Endodermal cell (in vitro differentiated cells): ENCODE data around the gene LRRC26. TPM values are rescaled to one million over a fixed set of nuclear protein-coding genes. Genes with fewer than 3 reads are reported as not detected.

Experiments used
- DNase-seq: peaks from one replicate; pipeline ENCODE4 v3.0.0-alpha.2; 2017
- H3K27ac ChIP-seq: 2 replicates; pipeline ENCODE4 v1.5.1; 2013; ENCODE audit warnings: mild to moderate bottlenecking, low read depth, low read length, moderate library complexity
- H3K27me3 ChIP-seq: 2 replicates; pipeline ENCODE4 v1.6.1; 2013; ENCODE audit warnings: mild to moderate bottlenecking, low read length, moderate library complexity; ENCODE audit not compliant: insufficient read depth, control insufficient read depth, poor library complexity, severe bottlenecking
- H3K36me3 ChIP-seq: 2 replicates; pipeline ENCODE4 v1.7.0; 2013; ENCODE audit warnings: mild to moderate bottlenecking, low read length, moderate library complexity; ENCODE audit not compliant: control insufficient read depth, insufficient read depth
- H3K4me1 ChIP-seq: one replicate; pipeline ENCODE4 v1.7.0; 2013; ENCODE audit warnings: low read length; ENCODE audit not compliant: control insufficient read depth, insufficient read depth
- H3K4me3 ChIP-seq: 2 replicates; pipeline ENCODE4 v1.5.1; 2013; ENCODE audit warnings: mild to moderate bottlenecking, low read length, moderate library complexity
- H3K9ac ChIP-seq: 2 replicates; pipeline ENCODE4 v1.6.1; 2013; ENCODE audit warnings: mild to moderate bottlenecking, low read length, moderate library complexity; ENCODE audit not compliant: poor library complexity, severe bottlenecking; ENCODE audit errors: extremely low read depth
- H3K9me3 ChIP-seq: 2 replicates; pipeline ENCODE4 v1.6.1; 2013; ENCODE audit warnings: mild to moderate bottlenecking, low read length, moderate library complexity; ENCODE audit not compliant: control insufficient read depth
- H3K27ac Mint-ChIP-seq: 2 replicates; pipeline ENCODE4 v1.8.0; 2020; ENCODE audit warnings: mixed read lengths
- H3K27me3 Mint-ChIP-seq: 2 replicates; pipeline ENCODE4 v1.8.0; 2021; ENCODE audit warnings: mild to moderate bottlenecking, mixed read lengths; ENCODE audit not compliant: insufficient read depth
- H3K36me3 Mint-ChIP-seq: 2 replicates; pipeline ENCODE4 v1.8.0; 2020; ENCODE audit warnings: low read depth, mixed read lengths
- H3K4me1 Mint-ChIP-seq: 2 replicates; pipeline ENCODE4 v1.8.0; 2020; ENCODE audit warnings: mixed read lengths
- H3K4me3 Mint-ChIP-seq: 2 replicates; pipeline ENCODE4 v1.8.0; 2020; ENCODE audit warnings: mild to moderate bottlenecking, moderate library complexity, mixed read lengths
- H3K9me3 Mint-ChIP-seq: 2 replicates; pipeline ENCODE4 v1.8.0; 2020; ENCODE audit warnings: mild to moderate bottlenecking, mixed read lengths
- WGBS, 2 experiments: methylation state at CpG; one replicate each; pipeline versions ENCODE4 v1.1.5 to v1.1.7; 2013; ENCODE audit warnings: missing lambda C conversion rate in 2 of 2, mixed read lengths in 1 of 2; ENCODE audit not compliant: insufficient coverage in 1 of 2, insufficient read length in 1 of 2; 5-methylcytosine and 5-hydroxymethylcytosine counted together
- total RNA-seq, 2 donors: library from RNA; stranded (reverse); fragmentation: NEBNext Ultra II Directional in 1 of 2; extraction: Animal tissue kit (Norgen Biotek cat#: 25700) in 1 of 2; gene quantifications; 2 replicates in 1 of 2; 3 replicates in 1 of 2; pipeline ENCODE4 v1.2.1, GENCODE V29; 2021
- TF ChIP-seq, protein P1 (sequence below): fragments of 200-600 bp; sonication (generic); conservative IDR thresholded peaks from 2 replicates; pipeline ENCODE4 v1.5.0; 2021; ENCODE audit warnings: antibody characterized with exemption, mild to moderate bottlenecking

The LRRC26 gene
- total RNA-seq, 2 donors from 2014 or later, result 0.53 TPM; not detected in 1

DNA sequence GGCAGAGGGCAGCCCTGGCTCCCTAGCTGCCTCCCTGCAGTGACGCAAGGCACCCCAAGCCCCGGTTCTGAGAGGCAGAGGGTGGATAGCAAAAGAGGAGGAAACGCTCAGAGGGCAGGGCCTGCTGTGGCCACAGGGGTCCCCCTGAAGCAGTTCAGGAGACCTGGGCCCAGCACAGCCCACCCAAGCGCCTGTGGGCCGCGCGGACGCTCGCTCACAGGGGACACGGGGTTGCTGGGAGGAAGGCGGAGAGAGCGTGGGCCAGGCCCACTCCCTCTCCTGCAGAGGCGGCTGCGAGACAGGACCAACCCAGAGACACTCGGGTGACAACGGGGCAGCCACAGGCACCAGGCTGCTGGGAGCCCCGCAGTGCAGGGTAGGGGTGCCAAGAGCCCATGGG is 9.9 kb upstream of the LRRC26 start:
- Histone ChIP-seq H3K9ac (no peak overlapping the region), H3K9me3 (no peaks in the 10 kb centered on the region), H3K36me3 (peaks cover 7% of the 10 kb centered on the region), H3K27me3 (peaks cover 14% of the 10 kb centered on the region), H3K4me3 (no peak overlapping the region), H3K4me1 (no peaks in the 10 kb centered on the region), H3K27ac (no peak overlapping the region)
- DNase-seq, result no peak
- peaks cover 22% of the 10 kb centered on the region for H3K36me3 Mint-ChIP-seq
- no peak overlapping the region for H3K27ac Mint-ChIP-seq
- TF ChIP-seq, protein P1, sequence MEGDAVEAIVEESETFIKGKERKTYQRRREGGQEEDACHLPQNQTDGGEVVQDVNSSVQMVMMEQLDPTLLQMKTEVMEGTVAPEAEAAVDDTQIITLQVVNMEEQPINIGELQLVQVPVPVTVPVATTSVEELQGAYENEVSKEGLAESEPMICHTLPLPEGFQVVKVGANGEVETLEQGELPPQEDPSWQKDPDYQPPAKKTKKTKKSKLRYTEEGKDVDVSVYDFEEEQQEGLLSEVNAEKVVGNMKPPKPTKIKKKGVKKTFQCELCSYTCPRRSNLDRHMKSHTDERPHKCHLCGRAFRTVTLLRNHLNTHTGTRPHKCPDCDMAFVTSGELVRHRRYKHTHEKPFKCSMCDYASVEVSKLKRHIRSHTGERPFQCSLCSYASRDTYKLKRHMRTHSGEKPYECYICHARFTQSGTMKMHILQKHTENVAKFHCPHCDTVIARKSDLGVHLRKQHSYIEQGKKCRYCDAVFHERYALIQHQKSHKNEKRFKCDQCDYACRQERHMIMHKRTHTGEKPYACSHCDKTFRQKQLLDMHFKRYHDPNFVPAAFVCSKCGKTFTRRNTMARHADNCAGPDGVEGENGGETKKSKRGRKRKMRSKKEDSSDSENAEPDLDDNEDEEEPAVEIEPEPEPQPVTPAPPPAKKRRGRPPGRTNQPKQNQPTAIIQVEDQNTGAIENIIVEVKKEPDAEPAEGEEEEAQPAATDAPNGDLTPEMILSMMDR, result no peak
- WGBS, 2 experiments, result 93 to 98% methylated on average over 10 to 17 of the region's 17 CpGs
- no peak overlapping the region for H3K4me3 Mint-ChIP-seq
- no peaks in the 10 kb centered on the region for H3K27me3 Mint-ChIP-seq
- H3K9me3 Mint-ChIP-seq, result no peaks in the 10 kb centered on the region
- no peaks in the 10 kb centered on the region for H3K4me1 Mint-ChIP-seq

DNA sequence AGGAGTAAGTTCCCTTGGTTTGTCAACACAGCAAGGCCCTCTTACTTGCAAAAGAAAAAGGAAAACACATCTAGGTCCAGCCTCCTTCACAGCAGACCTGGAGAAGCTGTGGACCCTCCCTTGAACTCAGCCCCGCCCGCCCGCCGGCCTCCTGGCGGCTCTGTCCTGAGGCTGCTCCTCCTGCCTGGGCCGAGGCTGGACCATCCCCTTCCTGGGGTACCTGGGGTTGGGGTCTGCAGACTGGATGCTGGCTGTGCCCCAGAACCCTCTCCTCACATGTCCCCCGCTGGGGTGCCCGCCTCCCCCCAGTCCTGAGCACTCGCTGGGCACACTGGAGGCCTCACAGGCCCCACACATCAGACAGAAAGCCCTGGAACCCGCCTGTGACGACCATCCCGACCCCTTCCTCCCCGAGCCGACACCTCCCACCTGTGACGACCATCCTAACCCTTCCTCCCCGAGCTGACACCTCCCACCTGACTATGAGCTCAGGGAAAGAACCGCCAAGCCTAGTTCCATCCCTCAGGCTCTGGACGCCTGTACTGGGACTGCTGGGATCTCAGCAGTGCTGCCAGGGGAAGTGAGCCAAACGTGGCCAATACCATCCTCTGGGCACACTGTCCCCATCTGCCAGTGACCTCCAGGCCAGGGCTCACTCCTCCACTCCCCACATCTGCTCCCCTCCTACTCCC is 9.2 kb upstream of the LRRC26 start:
- H3K9me3 ChIP-seq, result no peaks in the 10 kb centered on the region
- H3K27ac ChIP-seq, result no peak overlapping the region
- H3K9me3 Mint-ChIP-seq, result no peaks in the 10 kb centered on the region
- H3K27me3 ChIP-seq, result peaks cover 19% of the 10 kb centered on the region
- TF ChIP-seq, protein P1, result no peak
- no peaks in the 10 kb centered on the region for H3K27me3 Mint-ChIP-seq
- 93 to 99% methylated on average over 13 to 19 of the region's 19 CpGs for WGBS, 2 experiments
- peaks cover 21% of the 10 kb centered on the region for H3K36me3 Mint-ChIP-seq
- peaks cover 7% of the 10 kb centered on the region for H3K36me3 ChIP-seq
- no peak overlapping the region for H3K27ac Mint-ChIP-seq
- H3K4me3 Mint-ChIP-seq, result no peak overlapping the region
- no peak overlapping the region for H3K4me3 ChIP-seq
- no peaks in the 10 kb centered on the region for H3K4me1 Mint-ChIP-seq
- DNase-seq, result no peak
- H3K9ac ChIP-seq, result no peak overlapping the region
- H3K4me1 ChIP-seq, result no peaks in the 10 kb centered on the region

DNA sequence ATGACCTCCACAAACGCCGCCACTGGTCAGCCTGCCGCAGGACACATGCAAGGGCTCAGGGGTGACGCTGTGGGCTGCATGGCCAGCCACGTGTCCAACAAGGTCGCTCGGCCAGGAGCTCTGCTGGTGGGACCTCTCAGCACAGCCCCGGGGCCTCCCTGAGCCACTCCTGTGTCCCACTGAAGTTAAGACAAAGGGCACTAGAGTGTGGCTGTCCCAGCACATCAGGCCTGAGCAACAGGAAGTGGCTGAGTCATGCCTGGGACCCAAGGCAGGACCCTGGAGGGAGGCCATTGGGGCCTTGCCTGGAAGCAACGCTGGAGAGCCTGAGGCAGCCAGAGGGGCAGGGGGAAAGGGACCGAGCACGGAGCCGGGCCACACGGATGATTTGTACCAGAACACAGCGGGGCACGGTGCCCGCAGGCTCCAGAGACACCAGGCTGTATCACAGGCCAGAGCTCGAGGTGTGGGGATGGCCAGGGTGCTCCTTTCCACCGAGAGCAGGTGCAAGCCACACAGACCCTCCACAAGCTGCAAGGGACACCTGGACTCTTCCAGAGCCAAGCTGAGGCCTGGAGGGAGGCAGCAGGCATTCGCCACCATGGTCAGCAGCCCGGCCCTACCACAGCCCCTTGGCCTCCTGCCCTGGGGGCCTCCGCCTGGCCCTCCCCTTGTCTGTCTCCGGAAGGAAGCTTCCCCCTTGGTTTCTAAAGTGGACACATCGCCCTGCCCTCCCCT is 8.5 kb upstream of the LRRC26 start:
- no peak overlapping the region for H3K4me3 Mint-ChIP-seq
- peaks cover 2% of the 10 kb centered on the region for H3K27me3 Mint-ChIP-seq
- Histone ChIP-seq H3K9me3 (no peaks in the 10 kb centered on the region), H3K4me3 (no peak overlapping the region), H3K36me3 (peaks cover 4% of the 10 kb centered on the region), H3K4me1 (no peaks in the 10 kb centered on the region), H3K27me3 (peaks cover 26% of the 10 kb centered on the region), H3K27ac (no peak overlapping the region), H3K9ac (no peak overlapping the region)
- 95 to 96% methylated on average over 9 to 23 of the region's 23 CpGs for WGBS, 2 experiments
- H3K36me3 Mint-ChIP-seq, result peaks cover 14% of the 10 kb centered on the region
- no peaks in the 10 kb centered on the region for H3K4me1 Mint-ChIP-seq
- no peak overlapping the region for H3K27ac Mint-ChIP-seq
- H3K9me3 Mint-ChIP-seq, result no peaks in the 10 kb centered on the region
- no peak for DNase-seq
- TF ChIP-seq, protein P1, result no peak
